ENCODE data around the gene SEMA3F. TPM values are rescaled to one million over a fixed set of nuclear protein-coding genes. Genes with fewer than 3 reads are reported as not detected.

The SEMA3F gene
- total RNA-seq, 1 experiment from 2014 or later, result 69.6 TPM

GRCh38 chr3:50126287-50127211 lies 28.6 kb upstream of the SEMA3F start:
- peak overlapping the region; percentile 70 for H3K27ac ChIP-seq (ENCODE audit: low read length)

GRCh38 chr3:50127251-50127691 lies 27.9 kb upstream of the SEMA3F start:
- in situ Hi-C loops (cut with HindIII; ENCODE audit: low pct_unique_long_range_greater_than_20kb, low sequenced_read_pairs), result no loop called here
- ChIA-PET CTCF (no interaction called here), POLR2A (no interaction called here)
- no TSS peak for BruUV-seq (replicated peaks)
- H3K4me3 ChIP-seq (ENCODE audit: low read depth in 2 of 2, low read length in 2 of 2), result no peak overlapping the region
- H3K9me3 ChIP-seq (ENCODE audit: control insufficient read depth, insufficient read depth, low read depth, low read length), result no peaks in the 10 kb centered on the region
- H3K27me3 ChIP-seq (ENCODE audit: control insufficient read depth, insufficient read depth, low read length), result no peaks in the 10 kb centered on the region
- ATAC-seq (no peak), DNase-seq (ENCODE audit: low read depth, low spot score) (no peak)
- intact Hi-C loops (cut with micrococcal nuclease; ENCODE audit: unreplicated experiment), result no loop called here
- H3K27ac ChIP-seq (ENCODE audit: low read length), result peak overlapping the region; percentile 62
- peaks cover 33% of the 10 kb centered on the region for H3K4me1 ChIP-seq (ENCODE audit: control insufficient read depth, insufficient read depth, low read length)
- H3K36me3 ChIP-seq (ENCODE audit: control insufficient read depth, insufficient read depth, low read length), result no peaks in the 10 kb centered on the region
- no peak for TF ChIP-seq POLR2AphosphoS5 (IDR thresholded peaks at IDR 0.05; ENCODE audit: low read depth, low read length)
- no peak for TF ChIP-seq REST (IDR thresholded peaks at IDR 0.05; ENCODE audit: insufficient read depth in 1 of 2, low read depth in 2 of 2, low read length in 1 of 2)
- TF ChIP-seq TCF7L2 (IDR thresholded peaks at IDR 0.05; ENCODE audit: low read depth, low read length), result no peak
- TF ChIP-seq CTCF (IDR thresholded peaks at IDR 0.05), result no peak

More at GRCh38 chr3:50126287-50127211, 28.6 kb upstream of the SEMA3F start:
- peak; percentile 25 for ATAC-seq
- intact Hi-C loops (cut with micrococcal nuclease; ENCODE audit: unreplicated experiment), result no loop called here
- ChIA-PET POLR2A (no interaction called here), CTCF (no interaction called here)
- Histone ChIP-seq H3K4me3 (ENCODE audit: low read depth in 2 of 2, low read length in 2 of 2) (no peak overlapping the region), H3K4me1 (ENCODE audit: control insufficient read depth, insufficient read depth, low read length) (peaks cover 40% of the 10 kb centered on the region), H3K36me3 (ENCODE audit: control insufficient read depth, insufficient read depth, low read length) (no peaks in the 10 kb centered on the region), H3K9me3 (ENCODE audit: control insufficient read depth, insufficient read depth, low read depth, low read length) (no peaks in the 10 kb centered on the region), H3K27me3 (ENCODE audit: control insufficient read depth, insufficient read depth, low read length) (no peaks in the 10 kb centered on the region)
- TF ChIP-seq TCF7L2 (IDR thresholded peaks at IDR 0.05; ENCODE audit: low read depth, low read length), result no peak
- no peak for TF ChIP-seq SIN3A (IDR thresholded peaks at IDR 0.05; ENCODE audit: borderline replicate concordance, insufficient read depth, low read depth, low read length)
- TF ChIP-seq POLR2AphosphoS5 (IDR thresholded peaks at IDR 0.05; ENCODE audit: low read depth, low read length), result no peak
- TF ChIP-seq CTCF (IDR thresholded peaks at IDR 0.05), result no peak
- TF ChIP-seq REST (IDR thresholded peaks at IDR 0.05; ENCODE audit: insufficient read depth in 1 of 2, low read depth in 2 of 2, low read length in 1 of 2), result no peak
- no peak for DNase-seq (ENCODE audit: low read depth, low spot score)
- in situ Hi-C loops (cut with HindIII; ENCODE audit: low pct_unique_long_range_greater_than_20kb, low sequenced_read_pairs), result no loop called here
- BruUV-seq (replicated peaks), result no TSS peak
